NOMO-1 treated with dmso at 0.1 percent for 144 hours (cell line): Measurements from ENCODE around the gene JMJD6.
"Not testable (repeated sequence)": the region's sequence is repeated elsewhere in the genome, so short reads cannot be mapped to it uniquely, and the experiment has no call there.

Experiments used
- DNase-seq: peaks from one replicate; lab custom pipeline; 2025; ENCODE audit not compliant: unreplicated experiment; lab: John Stamatoyannopoulos, UW

Gene JMJD6

GRCh38 chr17:76700270-76700616, 26.2 kb downstream of the JMJD6 start:
- DNase-seq, result no peak

DNA sequence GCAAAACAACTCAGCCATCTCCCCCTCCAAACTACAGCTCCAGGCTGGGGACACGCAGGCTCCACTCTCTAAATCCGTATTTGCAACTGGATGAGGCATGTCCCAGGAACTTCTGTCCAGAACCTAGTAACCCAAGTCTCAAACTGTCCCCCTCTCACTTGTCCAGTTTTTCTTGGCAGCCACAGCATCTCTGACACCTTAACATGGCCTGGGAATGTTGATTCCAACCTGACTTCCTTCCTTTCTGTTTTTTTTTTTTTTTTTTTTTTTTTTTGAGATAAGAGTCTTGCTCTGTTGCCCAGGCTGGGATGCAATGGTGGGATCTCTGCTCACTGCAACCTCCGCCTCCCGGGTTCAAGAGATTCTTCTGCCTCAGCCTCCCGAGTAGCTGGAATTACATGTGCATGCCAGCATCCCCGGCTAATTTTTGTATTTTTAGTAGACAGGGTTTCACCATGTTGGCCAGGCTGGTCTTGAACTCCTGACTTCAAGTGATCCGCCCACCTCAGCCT, 27.9 kb downstream of the JMJD6 start:
- not testable (repeated sequence) for DNase-seq

GRCh38 chr17:76697702-76698465, 28.5 kb downstream of the JMJD6 start:
- DNase-seq, result no peak

DNA sequence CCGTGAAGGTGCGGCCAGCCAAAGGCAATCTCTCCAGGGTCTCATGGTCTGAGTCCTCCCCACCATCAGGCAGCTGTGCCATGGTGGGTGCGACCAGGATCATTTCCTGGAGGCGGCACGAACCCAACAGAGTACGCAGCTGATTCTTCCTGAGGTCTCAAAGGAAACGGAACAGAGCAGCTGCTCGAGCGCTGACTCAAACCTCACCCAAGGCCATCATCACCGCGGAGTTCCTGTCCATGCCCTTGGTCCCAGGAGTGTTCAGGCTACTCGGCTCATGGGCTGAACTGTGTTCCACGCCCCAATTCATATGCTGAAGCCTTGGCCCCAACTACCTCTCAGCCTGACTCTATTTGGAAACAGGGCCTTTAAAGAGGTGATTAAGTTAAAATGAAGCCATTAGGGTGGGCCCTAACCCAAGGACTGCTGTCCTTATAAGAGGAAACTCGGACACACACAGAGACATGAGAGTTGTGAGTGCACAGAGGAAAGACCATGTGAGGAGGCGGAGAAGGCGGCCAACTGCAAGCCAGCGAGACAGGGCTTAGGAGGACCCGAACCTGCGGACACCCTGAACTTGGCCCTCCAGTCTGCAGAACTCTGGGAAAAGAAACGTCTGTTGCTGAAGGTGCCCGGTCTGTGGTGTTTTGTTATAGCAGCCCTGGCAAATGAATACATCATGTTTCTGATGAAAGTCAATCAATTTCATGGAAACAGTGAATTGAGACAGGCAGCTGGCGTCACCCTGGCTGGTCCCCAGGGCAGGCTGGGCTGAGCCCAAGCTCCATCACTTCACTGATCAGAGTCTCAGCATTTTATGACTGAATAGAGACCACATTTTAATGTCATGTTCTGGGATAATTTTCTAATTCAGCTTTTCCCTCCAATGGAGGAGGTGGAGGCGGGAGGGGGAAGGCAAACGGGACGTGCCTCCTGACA, 29.4 kb downstream of the JMJD6 start:
- DNase-seq, result no peak

DNA sequence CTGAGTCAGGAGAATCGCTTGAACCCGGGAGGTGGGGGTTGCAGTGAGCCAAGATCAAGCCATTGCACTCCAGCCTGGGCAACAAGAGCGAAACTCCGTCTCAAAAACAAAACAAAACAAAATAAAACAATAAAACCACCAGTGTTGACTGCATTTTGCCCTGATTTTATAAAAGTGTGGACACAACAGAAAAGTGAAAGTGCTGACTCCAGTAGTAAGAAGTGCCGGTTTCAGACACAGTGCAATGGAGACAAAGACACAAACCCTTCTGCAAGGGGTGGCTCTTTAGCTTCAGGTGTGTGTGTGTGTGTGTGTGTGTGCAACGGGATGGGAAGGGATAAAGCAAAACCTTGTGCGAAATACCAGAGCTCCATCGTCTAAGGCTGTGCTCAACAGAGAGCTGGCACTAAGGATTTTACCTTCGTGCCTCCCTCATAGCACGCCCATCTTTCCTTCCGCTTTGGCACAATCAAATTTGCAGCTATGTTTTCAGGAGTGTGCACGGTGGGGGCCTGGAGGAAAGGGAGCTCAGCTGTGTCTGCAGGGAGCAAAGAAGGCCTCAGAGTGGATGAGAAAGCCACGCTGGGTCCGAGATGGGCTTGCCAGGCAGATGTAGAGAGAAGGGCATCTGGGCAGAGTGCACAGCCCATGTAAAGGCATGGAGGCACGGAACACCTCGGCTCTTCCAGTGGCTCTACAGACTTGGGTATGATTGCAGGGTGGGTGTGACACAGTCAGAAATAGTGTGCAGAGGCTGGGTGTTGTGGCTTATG, 31.2 kb downstream of the JMJD6 start:
- no peak for DNase-seq

- no peak for DNase-seq
Observed at GRCh38 chr17:76691379-76692191, 34.8 kb downstream of the JMJD6 start.

GRCh38 chr17:76690596-76691280, 35.7 kb downstream of the JMJD6 start:
- no peak for DNase-seq

DNA sequence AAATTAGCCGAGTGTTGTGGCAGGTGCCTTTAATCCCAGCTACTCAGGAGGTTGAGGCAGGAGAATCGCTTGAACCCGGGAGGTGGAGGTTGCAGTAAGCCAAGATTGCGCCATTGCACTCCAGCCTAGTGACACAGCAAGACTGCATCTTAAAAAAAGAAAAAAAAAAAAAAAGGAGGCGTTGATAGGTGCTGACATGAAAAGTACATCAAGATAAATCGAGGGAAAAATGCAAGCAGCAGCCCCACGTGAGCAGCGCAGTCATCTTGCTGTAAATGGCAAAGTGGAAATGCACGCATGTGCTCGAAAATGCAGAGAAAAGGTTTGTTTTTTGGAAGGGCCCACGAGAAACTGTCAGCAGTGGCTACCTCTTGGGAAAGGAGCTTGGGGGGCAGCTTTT, 36.5 kb downstream of the JMJD6 start:
- DNase-seq, result no peak

DNA sequence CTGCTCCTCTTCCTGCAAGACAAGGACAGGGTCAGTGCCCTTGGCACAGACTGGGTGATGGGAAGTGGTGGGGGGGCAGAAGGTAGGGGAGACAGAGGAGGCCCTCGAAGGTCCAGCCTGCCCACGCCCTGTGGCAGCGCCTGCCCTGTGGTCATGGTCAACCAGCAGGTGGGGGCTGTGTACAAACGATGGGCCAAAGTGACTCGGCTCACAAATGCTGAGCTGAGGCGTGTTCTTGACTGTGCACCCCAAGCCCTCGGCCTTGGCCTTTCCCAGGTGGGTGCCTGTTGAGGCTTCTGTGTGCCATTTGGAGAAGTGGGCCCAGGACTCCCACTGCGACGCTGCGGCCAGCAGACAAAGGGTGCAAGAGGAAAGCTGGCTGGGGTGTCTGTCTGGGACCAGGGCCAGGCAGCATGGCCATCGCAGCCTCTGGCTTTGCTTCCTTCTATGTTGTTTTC, 38.2 kb downstream of the JMJD6 start:
- no peak for DNase-seq

GRCh38 chr17:76687298-76688164, 38.9 kb downstream of the JMJD6 start:
- no peak for DNase-seq

DNA sequence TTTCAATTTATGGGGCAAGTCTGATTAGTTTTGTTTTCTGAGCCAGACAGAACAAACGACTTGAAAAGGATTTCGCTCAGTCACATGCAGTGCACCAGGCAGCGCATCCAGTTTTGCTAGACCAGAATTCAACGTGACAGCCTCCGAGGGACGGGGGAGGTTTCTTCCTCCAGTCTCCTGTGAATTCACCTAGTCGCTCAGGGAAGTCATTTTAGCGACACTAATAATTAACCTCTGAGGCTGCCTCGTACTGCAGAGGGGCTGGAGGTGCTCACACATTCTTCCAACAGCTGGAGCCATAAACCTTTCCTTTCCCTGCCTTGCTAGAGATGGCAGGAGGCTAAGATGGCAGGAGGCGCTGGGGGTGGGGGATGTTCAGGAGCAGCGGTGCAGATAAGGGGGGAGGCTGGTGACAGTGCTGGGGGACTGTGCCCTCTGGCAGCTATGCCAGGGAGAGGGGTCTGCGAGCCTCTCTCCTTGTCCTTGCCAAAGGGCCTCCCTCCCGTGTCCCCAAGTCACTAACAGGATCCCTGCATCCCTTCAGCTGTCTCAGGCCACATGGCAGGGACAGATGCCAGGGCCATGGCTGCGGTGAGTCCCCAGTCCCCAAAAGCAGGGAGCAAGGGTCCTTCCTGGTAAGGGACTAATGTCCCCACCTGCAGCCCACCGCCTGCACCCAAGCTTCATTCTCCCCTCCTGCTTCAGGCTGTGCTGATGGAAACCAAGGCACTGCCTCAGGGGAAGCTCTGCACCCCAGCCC, 39.7 kb downstream of the JMJD6 start:
- DNase-seq, result no peak

DNA sequence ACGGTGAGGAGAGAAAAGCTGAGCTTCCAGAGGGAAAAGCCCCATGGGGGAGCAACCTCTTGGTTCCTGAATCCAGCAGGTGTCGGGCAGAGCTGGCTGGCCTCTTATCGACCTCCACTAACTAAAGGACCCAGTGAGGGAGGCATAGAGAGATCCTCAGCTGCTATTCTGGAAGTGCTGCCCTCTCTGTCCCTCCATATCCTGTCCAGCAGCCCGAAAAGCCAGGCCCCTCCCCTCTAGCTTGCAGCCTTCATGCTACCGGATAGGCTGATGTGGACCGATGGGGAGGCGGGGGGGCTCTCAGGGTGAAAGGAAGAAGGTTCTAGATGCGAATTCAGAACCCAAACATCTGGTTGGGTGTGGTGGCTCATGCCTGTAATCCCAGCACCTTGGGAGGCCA, 40.6 kb downstream of the JMJD6 start:
- no peak for DNase-seq

DNA sequence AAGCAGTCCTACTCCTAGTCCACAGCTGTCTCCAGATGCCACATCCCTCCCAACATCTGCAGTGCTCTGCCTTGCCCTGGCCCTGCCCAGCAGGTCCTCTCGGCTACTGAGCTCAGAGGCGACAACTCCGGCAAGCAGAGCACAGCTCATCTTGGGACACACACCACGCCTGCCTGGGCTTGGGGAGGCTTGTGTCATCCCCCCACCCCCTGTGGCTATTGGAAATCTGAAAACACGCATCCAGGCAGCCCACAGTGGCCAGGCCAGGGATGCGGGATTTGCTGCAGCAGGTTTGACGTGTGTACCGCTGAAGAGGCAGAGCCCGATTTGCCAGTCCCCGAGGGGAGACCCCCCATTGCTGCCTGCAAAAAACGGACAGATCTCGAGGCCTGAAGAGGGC, 41.0 kb downstream of the JMJD6 start:
- no peak for DNase-seq

- DNase-seq, result no peak
Observed at GRCh38 chr17:76684756-76685155, 41.6 kb downstream of the JMJD6 start.

- no peak for DNase-seq
Observed at GRCh38 chr17:76683921-76684745, 42.3 kb downstream of the JMJD6 start.

DNA sequence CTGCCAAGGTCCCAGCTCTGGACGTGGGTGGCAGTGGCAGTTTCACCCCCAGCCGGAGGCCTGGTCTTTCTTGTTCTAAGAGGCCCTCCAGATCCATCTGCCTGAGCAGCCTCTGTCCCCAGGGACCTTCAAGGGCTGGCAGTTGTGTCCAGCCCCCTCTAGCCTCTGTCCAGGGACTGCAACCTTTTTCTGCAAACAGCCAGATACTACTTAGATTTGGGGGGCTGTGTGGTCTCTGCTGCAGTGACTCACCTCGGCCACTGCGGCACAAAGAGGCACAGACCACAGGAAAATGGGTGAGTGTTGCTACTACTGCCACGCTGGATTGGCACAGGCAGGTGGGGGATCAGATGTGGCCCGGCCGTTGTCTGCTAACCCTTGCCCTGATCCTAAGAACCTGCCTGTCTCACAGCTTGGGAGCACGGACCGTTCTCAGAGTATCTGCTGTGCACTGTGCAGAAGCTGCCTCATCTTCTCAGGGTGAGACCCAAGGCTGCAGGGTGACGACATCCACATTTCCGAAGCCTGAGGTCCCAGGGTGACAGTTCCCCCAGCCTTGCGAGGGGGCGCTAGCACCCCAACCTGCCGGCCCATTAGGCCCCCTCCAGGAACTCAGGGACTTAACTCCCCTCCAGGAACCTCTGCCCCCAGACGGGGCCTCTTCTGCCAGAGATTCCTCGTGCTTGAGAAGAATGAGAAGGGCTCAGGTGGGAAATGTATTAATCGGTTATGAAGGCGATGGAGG, 43.2 kb downstream of the JMJD6 start:
- DNase-seq, result no peak

GRCh38 chr17:76682296-76682695, 44.1 kb downstream of the JMJD6 start:
- DNase-seq, result no peak
